GM19043 (cell line): ENCODE results near the gene SZT2.
A peak's percentile ranks its signal among the peaks of the same experiment; 100 is the strongest.
"Not testable (repeated sequence)": the region's sequence is repeated elsewhere in the genome, so short reads cannot be mapped to it uniquely, and the experiment has no call there.

ENCODE experiments used
- ATAC-seq: cut with Tn5 transposase; IDR thresholded peaks from one replicate; pipeline ENCODE4 v1.9.1; 2021; ENCODE audit warnings: low read depth; ENCODE audit not compliant: unreplicated experiment

The SZT2 gene

GRCh38 chr1:43359696-43360095 lies 30.0 kb upstream of the SZT2 start:
- ATAC-seq: no peak

DNA sequence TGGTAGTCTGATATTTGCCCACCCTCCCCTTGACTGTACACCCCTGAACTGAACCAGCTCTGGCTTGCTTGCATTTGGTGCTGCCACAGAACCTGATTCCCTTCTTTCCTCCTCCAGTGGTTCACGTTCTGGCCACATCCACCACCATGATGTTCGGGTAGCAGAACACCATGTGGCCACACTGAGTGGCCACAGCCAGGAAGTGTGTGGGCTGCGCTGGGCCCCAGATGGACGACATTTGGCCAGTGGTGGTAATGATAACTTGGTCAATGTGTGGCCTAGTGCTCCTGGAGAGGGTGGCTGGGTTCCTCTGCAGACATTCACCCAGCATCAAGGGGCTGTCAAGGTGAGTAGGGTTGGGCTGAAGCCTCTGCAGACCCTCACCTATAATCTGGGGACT lies 29.1 kb upstream of the SZT2 start:
- no peak for ATAC-seq

- no peak for ATAC-seq
Observed at GRCh38 chr1:43363283-43363934, 26.3 kb upstream of the SZT2 start.

GRCh38 chr1:43363935-43364525 lies 25.7 kb upstream of the SZT2 start:
- ATAC-seq: no peak

GRCh38 chr1:43365678-43366077 lies 24.0 kb upstream of the SZT2 start:
- no peak for ATAC-seq

DNA sequence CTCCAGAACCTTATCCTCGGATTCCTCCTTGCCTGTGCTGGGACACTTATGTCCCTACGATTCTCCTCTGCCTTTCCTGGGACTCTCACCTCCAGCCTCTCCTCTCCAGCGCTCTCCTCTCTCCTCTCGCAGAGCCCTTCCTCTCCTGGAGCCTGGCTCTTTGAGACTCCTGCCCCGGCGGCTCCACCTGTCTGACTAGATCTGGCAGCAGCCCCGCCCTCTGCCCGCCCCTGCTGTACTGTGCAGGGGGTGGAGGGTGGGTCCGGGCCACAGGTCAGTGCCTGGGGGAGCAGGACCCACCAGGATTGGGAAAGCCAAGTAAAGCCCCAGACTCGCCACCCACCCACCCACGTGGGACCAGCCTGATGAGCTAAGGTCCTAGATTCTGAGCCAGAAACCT lies 23.5 kb upstream of the SZT2 start:
- no peak for ATAC-seq

GRCh38 chr1:43366601-43367025 lies 23.1 kb upstream of the SZT2 start:
- ATAC-seq: no peak

DNA sequence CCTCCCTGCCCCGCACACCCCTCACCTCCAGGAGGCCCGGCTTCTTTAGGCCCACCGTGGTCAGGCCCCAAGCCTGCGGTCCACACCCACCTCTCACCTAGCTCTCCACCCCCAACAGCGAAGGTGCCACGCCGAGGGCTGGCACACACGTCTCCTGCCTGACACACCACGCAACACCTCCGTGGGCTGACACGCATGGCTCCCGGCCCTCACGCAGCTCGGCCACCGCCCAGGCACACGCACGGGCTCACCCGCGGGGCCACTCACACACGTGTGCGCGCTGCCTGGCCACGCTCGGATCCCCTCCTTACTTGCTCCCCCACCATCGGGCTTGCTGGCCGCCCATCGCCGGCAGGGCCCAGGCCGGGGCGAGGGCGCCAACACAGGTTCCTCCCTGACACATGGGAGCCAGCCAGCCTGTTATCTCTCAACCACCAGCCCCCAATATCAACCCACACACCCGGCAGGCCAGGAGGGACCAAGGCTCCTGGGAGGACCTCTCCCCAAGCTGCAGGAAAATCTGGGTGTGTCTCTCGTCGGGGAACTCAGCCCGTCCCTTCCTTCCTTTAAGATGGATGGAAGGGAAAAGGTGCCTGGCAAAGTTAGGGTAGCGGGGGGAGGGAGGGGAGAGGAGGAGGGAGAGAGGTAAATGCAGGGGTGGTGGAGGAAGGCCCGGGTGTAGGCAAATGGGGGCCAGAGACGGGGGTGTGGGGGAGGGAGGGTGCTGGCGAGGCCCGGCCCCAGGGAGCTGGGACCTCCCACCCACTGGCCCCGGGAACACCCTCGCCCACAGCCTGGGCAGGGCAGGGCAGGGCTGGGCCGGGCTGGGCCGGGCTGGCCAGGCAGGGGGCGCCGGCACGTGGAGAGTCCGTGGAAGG lies 22.4 kb upstream of the SZT2 start:
- ATAC-seq: peak; percentile 35

- ATAC-seq: peak; percentile 68
Observed at GRCh38 chr1:43367904-43368645, 21.6 kb upstream of the SZT2 start, which contains the start of gene ELOVL1. ELOVL1 (minus strand) TSS chr1:43368011; CDS start chr1:43365609, 2,402 bp downstream.

DNA sequence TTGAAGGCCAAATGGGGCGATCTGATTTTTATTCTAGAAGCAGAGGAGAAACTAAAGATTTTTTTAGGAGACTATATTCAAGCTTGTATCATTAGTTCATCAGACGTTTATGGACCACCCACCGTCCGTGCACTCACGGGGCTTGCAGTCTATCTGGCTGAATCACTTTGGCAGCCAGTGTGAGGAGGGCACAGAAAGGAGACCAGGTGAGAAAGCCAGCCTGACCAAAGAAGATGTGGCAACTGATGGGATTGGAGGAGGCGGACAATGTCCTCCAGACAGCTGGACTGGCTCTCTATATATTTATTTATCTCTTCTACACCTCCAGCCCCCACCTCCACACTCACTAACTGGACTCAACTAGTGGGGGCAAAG lies 21.1 kb upstream of the SZT2 start:
- no peak for ATAC-seq

DNA sequence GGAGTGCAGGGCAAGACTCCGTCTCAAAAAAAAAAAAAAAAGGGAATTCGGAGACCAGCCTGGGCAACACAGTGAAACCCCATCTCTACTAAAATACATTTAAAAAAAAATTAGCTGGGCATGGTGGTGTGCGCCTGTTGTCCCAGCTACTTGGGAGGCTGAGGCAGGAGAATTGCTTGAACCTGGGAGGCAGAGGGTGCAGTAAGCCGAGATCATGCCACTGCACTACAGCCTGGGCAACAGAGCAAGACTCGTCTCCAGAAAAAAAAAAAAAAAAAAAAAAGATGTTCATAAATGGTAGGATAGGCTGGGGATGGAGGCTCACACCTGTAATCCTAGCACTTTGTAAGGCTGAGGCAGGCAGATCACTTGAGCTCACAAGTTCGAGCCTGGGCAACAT lies 19.9 kb upstream of the SZT2 start:
- ATAC-seq: not testable (repeated sequence)

GRCh38 chr1:43370564-43370963 lies 19.1 kb upstream of the SZT2 start:
- ATAC-seq: no peak

- ATAC-seq: no peak
Observed at GRCh38 chr1:43372172-43372571, 17.5 kb upstream of the SZT2 start.

DNA sequence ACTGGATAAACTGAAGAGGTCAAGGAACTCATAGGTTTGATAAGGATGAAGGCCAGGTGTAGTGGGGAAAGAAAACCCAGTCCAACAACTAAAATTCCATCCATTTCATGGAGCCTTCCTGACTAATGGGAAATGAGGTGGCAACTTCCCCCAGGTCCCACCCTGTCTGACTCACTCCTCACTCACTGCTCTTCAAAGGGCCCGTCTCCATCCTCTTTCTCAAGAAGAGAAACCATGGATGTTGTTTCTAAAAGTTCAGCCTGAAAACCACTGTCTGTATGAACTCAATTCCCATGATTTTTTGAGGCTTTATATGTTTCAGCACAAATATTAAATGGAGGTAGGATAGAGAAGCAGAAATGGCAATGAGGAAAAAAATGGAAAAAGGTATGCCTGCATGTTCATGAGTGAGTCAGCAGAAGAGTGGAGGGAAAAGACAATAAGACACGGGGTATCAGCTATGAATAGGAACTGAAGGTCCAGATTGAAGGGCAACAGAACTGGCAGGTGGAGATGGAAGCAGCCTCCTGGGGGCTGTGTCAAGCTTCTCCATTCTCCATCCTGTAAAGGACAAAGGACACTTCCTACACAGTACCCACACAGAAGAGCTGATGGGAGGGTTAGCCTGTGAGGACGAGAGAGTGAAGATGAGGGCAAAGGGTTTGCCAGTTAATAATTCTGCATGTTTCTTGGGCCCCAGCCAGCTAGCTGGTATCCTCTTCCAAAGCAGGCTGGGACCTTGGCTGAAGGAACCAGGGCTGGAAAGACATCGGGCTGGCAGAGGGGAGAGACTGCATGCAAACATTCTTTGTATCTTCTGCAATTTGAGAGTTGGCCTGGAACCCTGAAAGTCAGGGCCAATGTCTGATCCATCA lies 16.4 kb upstream of the SZT2 start:
- no peak for ATAC-seq

- ATAC-seq: no peak
Observed at GRCh38 chr1:43376723-43377235, 12.9 kb upstream of the SZT2 start.

- ATAC-seq: no peak
Observed at GRCh38 chr1:43377831-43378230, 11.9 kb upstream of the SZT2 start.

DNA sequence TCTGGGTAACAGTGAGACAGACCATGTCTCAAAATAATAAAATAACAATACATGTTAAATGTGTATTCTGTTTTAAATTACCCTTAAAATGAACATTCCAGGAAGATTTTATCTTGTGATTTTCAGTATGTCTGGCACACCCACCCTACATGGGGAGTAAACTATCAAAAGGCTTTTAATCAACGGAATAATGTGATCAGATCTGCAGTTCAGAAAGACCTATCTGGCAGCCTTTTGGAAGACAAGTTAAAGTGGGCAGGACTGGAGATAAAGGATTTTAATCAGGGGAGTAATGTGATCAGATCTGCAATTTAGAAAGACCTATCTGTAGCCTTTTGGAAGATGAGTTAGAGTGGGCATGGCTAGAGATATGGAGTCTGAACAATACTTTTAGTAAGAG lies 10.2 kb upstream of the SZT2 start:
- no peak for ATAC-seq

- ATAC-seq: no peak
Observed at GRCh38 chr1:43381612-43382011, 8.1 kb upstream of the SZT2 start.

GRCh38 chr1:43382027-43382779 lies 7.5 kb upstream of the SZT2 start:
- ATAC-seq: no peak
